Hepatocyte (in vitro differentiated cells): Measurements from ENCODE around the gene QRICH2. TPM values are rescaled to one million over a fixed set of nuclear protein-coding genes. Genes with fewer than 3 reads are reported as not detected.

Experiments
- DNase-seq: peaks from one replicate; pipeline ENCODE4 v3.0.0-alpha.2; 2016; ENCODE audit warnings: low spot score
- H2AFZ ChIP-seq: fragments of 200-600 bp; sonication (generic); 2 replicates; pipeline ENCODE4 v1.6.0; 2016; ENCODE audit warnings: antibody characterized with exemption, mild to moderate bottlenecking
- H3K27ac ChIP-seq: fragments of 200-600 bp; sonication (generic); 2 replicates; pipeline ENCODE4 v1.5.1; 2016; ENCODE audit warnings: mild to moderate bottlenecking
- H3K27me3 ChIP-seq: fragments of 200-600 bp; sonication (generic); 2 replicates; pipeline ENCODE4 v1.6.1; 2016
- H3K36me3 ChIP-seq: fragments of 200-600 bp; sonication (generic); replicated peaks from 2 replicates; pipeline ENCODE4 v1.5.1; 2016; ENCODE audit warnings: low read depth; ENCODE audit not compliant: insufficient read depth
- H3K4me1 ChIP-seq: fragments of 200-600 bp; sonication (generic); 2 replicates; pipeline ENCODE4 v1.5.1; 2016; ENCODE audit warnings: mild to moderate bottlenecking, moderate library complexity; ENCODE audit not compliant: insufficient read depth
- H3K4me2 ChIP-seq: fragments of 200-600 bp; sonication (generic); 2 replicates; pipeline ENCODE4 v1.6.0; 2016
- H3K4me3 ChIP-seq: fragments of 200-600 bp; sonication (generic); 2 replicates; pipeline ENCODE4 v1.5.1; 2016; ENCODE audit warnings: mild to moderate bottlenecking
- H3K79me2 ChIP-seq: fragments of 200-600 bp; sonication (generic); 2 replicates; pipeline ENCODE4 v1.6.0; 2017; ENCODE audit warnings: mild to moderate bottlenecking
- H3K9me2 ChIP-seq: fragments of 200-600 bp; sonication (generic); replicated peaks from 2 replicates; pipeline ENCODE4 v1.6.0; 2017; ENCODE audit warnings: mild to moderate bottlenecking; ENCODE audit not compliant: insufficient read depth
- H3K9me3 ChIP-seq: fragments of 200-600 bp; sonication (generic); 2 replicates; pipeline ENCODE4 v1.5.1; 2016; ENCODE audit warnings: low read depth, mild to moderate bottlenecking
- H4K20me1 ChIP-seq: fragments of 200-600 bp; sonication (generic); 2 replicates; pipeline ENCODE4 v1.6.0; 2016; ENCODE audit warnings: mild to moderate bottlenecking; ENCODE audit not compliant: insufficient read depth, poor library complexity, severe bottlenecking
- EZH2 ChIP-seq: fragments of 200-600 bp; sonication (generic); IDR thresholded peaks from 2 replicates; pipeline ENCODE4 v1.6.1; 2016; ENCODE audit warnings: antibody characterized with exemption, mild to moderate bottlenecking, borderline replicate concordance
- EZH2phosphoT487 ChIP-seq: fragments of 200-600 bp; sonication (generic); IDR thresholded peaks from one replicate; pipeline ENCODE4 v1.6.1; 2018; ENCODE audit warnings: antibody characterized with exemption, mild to moderate bottlenecking, low read depth, moderate library complexity; ENCODE audit not compliant: unreplicated experiment, severe bottlenecking
- WGBS: methylation state at CpG from one replicate; pipeline ENCODE4 v1.1.6; 2016; ENCODE audit warnings: low lambda C conversion rate; ENCODE audit errors: missing lambda C conversion rate; 5-methylcytosine and 5-hydroxymethylcytosine counted together
- polyA plus RNA-seq: library from polyadenylated mRNA; unstranded; fragments of >200 nt; fragmentation: Nextera tagmentation; extraction: Ambion mirVana; gene quantifications from 2 replicates; pipeline ENCODE4 v1.2.1, GENCODE V29; 2016
- total RNA-seq: library from RNA; depleted of rRNA; stranded (reverse); fragments of >200 nt; gene quantifications from 2 replicates; pipeline ENCODE4 v1.2.3, GENCODE V29; 2014
- TF ChIP-seq, protein P1 (sequence below): fragments of 200-600 bp; sonication (generic); IDR thresholded peaks from 2 replicates; pipeline ENCODE4 v1.5.1; 2016; ENCODE audit warnings: antibody characterized with exemption, mild to moderate bottlenecking; ENCODE audit not compliant: poor library complexity

The QRICH2 gene
- total and polyA plus RNA-seq, 2 experiments from 2014 or later = 2.3 to 2.8 TPM

DNA sequence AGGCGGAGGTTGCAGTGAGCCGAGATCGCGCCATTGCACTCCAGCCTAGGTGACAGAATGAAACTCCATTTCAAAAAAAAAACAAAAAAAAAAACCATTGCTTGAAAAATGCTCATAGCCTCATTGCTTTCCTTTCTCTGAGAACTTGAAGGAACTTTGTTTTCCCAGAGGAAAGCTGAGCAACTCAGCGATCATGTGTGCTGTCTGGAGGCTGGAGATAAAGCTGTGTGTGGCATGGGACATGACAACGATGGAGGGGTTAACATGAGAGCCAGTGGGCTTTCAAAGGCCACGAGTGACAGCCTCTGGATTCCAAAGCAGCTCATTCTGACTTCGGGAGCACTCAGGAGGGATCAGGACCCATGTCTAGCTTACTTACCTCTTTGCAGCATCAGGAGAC lies 21.6 kb upstream of the QRICH2 start:
- H3K27ac ChIP-seq = no peak overlapping the region

DNA sequence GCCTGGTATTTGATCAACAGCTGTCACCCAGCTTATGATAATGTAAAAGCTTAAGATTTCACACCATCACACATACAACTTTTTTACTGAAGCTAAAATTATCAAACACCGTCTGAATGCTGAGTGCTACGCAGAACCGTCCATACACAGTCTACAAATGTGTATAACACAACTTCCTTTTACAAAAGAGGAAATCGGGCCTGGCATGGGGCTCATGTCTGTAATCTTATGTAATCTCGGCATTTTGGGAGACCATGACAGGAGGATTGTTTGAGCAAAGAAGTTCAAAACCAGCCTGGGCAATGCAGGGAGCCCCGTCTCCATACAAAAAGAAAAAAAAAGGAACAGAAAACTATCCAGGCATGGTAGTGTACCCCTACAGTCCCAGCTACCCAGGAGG lies 19.6 kb upstream of the QRICH2 start:
- no peak overlapping the region for H3K27ac ChIP-seq
- H3K27me3 ChIP-seq = no peaks in the 10 kb centered on the region
- DNase-seq = no peak
- no peaks in the 10 kb centered on the region for H3K36me3 ChIP-seq
- no peaks in the 10 kb centered on the region for H3K9me2 ChIP-seq
- H3K4me2 ChIP-seq = no peak overlapping the region
- no peaks in the 10 kb centered on the region for H3K79me2 ChIP-seq
- no peak overlapping the region for H3K4me3 ChIP-seq
- no peaks in the 10 kb centered on the region for H3K9me3 ChIP-seq
- no peak overlapping the region for H2AFZ ChIP-seq
- TF ChIP-seq, protein P1, sequence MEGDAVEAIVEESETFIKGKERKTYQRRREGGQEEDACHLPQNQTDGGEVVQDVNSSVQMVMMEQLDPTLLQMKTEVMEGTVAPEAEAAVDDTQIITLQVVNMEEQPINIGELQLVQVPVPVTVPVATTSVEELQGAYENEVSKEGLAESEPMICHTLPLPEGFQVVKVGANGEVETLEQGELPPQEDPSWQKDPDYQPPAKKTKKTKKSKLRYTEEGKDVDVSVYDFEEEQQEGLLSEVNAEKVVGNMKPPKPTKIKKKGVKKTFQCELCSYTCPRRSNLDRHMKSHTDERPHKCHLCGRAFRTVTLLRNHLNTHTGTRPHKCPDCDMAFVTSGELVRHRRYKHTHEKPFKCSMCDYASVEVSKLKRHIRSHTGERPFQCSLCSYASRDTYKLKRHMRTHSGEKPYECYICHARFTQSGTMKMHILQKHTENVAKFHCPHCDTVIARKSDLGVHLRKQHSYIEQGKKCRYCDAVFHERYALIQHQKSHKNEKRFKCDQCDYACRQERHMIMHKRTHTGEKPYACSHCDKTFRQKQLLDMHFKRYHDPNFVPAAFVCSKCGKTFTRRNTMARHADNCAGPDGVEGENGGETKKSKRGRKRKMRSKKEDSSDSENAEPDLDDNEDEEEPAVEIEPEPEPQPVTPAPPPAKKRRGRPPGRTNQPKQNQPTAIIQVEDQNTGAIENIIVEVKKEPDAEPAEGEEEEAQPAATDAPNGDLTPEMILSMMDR = no peak
- no peak for TF ChIP-seq EZH2
- no peak for TF ChIP-seq EZH2phosphoT487
- WGBS = 99% methylated on average over 6 of the region's 6 CpGs
- no peaks in the 10 kb centered on the region for H3K4me1 ChIP-seq
- no peaks in the 10 kb centered on the region for H4K20me1 ChIP-seq

More for the DNA sequence above, 21.6 kb upstream of the QRICH2 start:
- no peaks in the 10 kb centered on the region for H3K9me3 ChIP-seq
- no peak overlapping the region for H2AFZ ChIP-seq
- TF ChIP-seq, protein P1 = no peak
- TF ChIP-seq EZH2 = no peak
- TF ChIP-seq EZH2phosphoT487 = no peak
- H3K4me3 ChIP-seq = no peak overlapping the region
- no peaks in the 10 kb centered on the region for H3K27me3 ChIP-seq
- WGBS = 93% methylated on average over 8 of the region's 8 CpGs
- H3K9me2 ChIP-seq = no peaks in the 10 kb centered on the region
- peaks cover 6% of the 10 kb centered on the region for H3K79me2 ChIP-seq
- H3K4me2 ChIP-seq = no peak overlapping the region
- H3K36me3 ChIP-seq = no peaks in the 10 kb centered on the region
- peaks cover 3% of the 10 kb centered on the region for H4K20me1 ChIP-seq
- no peak for DNase-seq
- no peaks in the 10 kb centered on the region for H3K4me1 ChIP-seq

DNA sequence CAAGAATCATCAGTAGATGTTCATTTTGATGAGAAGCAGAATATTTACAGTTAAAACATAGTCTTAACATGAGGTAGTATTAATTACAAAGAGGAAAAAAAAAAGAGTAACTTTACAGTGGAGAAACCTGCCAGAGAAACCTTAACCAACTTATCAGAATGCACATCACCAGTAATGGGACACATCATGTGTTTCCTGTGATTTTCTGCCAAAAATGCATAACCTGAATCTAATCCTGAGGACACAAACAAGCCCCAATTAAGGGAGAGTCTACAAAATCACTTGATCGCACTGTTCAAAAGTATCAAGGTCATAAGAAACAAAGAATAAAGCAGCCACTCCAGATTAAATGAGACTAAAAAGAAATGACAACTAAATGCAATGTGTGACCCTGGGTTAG lies 18.2 kb upstream of the QRICH2 start:
- Histone ChIP-seq H3K4me1 (no peaks in the 10 kb centered on the region), H4K20me1 (no peaks in the 10 kb centered on the region), H3K36me3 (no peaks in the 10 kb centered on the region), H3K9me2 (no peaks in the 10 kb centered on the region), H3K79me2 (no peaks in the 10 kb centered on the region), H3K27me3 (no peaks in the 10 kb centered on the region), H2AFZ (no peak overlapping the region), H3K4me3 (no peak overlapping the region), H3K9me3 (no peaks in the 10 kb centered on the region), H3K27ac (no peak overlapping the region), H3K4me2 (no peak overlapping the region)
- no peak for TF ChIP-seq EZH2phosphoT487
- TF ChIP-seq, protein P1 = no peak
- TF ChIP-seq EZH2 = no peak
- DNase-seq = no peak
- 95% methylated on average over 1 of the region's 1 CpG for WGBS

DNA sequence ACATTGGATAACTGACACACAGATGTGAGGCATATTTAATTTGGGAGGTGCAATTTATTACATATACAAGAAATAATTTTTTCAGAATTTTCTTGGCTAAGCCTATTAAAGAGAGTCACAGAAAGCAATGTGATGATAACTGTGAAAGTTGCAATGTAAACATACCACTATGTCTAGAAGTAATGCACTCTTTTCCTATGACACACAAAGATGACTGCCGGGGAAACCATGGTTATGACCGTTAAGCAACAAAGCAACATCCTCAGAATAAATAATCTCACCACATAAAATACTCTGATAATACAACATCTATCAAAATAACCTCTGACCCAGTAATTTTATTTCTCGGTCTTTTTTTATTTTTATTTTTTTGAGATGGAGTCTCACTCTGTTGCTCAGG lies 10.5 kb upstream of the QRICH2 start:
- DNase-seq = no peak
- no peaks in the 10 kb centered on the region for H3K9me3 ChIP-seq
- no peak overlapping the region for H3K4me3 ChIP-seq
- H3K9me2 ChIP-seq = no peaks in the 10 kb centered on the region
- no peaks in the 10 kb centered on the region for H3K79me2 ChIP-seq
- H3K27ac ChIP-seq = no peak overlapping the region
- H3K4me2 ChIP-seq = no peak overlapping the region
- TF ChIP-seq, protein P1 = no peak
- TF ChIP-seq EZH2phosphoT487 = no peak
- no peak for TF ChIP-seq EZH2
- no peak overlapping the region for H2AFZ ChIP-seq
- no peaks in the 10 kb centered on the region for H3K27me3 ChIP-seq
- no peaks in the 10 kb centered on the region for H4K20me1 ChIP-seq
- no peaks in the 10 kb centered on the region for H3K36me3 ChIP-seq
- WGBS = 94% methylated on average over 3 of the region's 3 CpGs
- H3K4me1 ChIP-seq = no peaks in the 10 kb centered on the region
